Measurements from ENCODE around the gene PTPRT.

DNA sequence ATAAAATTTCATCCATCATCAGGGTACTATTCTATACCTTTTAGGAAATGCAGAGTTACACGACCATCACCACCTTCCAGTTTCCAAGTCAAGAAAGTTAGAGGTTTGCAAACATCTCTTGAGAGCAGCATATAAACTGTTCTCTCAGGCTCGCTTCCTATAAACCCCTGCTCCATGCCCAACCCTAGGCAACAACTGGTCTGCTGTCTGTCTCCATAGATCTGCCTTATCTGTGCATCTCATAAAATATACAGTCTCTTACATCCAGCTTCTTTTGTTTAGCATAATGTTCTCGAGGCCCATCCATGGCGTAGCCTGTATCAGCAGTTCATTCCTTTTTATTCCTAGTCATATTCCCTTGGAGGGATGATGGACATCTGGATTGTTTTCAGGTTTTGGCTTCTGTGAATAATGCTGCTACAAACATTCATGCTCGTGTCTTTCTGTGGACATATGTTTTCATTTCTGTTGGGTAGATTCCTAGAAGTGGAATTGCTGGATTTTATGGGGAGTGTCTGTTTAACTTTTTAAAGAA lies 6.1 kb downstream of the PTPRT start:
- TF ChIP-seq, protein P1, sequence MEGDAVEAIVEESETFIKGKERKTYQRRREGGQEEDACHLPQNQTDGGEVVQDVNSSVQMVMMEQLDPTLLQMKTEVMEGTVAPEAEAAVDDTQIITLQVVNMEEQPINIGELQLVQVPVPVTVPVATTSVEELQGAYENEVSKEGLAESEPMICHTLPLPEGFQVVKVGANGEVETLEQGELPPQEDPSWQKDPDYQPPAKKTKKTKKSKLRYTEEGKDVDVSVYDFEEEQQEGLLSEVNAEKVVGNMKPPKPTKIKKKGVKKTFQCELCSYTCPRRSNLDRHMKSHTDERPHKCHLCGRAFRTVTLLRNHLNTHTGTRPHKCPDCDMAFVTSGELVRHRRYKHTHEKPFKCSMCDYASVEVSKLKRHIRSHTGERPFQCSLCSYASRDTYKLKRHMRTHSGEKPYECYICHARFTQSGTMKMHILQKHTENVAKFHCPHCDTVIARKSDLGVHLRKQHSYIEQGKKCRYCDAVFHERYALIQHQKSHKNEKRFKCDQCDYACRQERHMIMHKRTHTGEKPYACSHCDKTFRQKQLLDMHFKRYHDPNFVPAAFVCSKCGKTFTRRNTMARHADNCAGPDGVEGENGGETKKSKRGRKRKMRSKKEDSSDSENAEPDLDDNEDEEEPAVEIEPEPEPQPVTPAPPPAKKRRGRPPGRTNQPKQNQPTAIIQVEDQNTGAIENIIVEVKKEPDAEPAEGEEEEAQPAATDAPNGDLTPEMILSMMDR (IDR thresholded peaks at IDR 0.05) = no peak
- no peak for TF ChIP-seq EP300 (IDR thresholded peaks at IDR 0.05)
- no peak for TF ChIP-seq POLR2A (IDR thresholded peaks at IDR 0.05)

All from ovary (tissue), 3 donors.